Measurements from ENCODE around the gene TSEN34.

- TF ChIP-seq EZH2 (IDR thresholded peaks at IDR 0.05; ENCODE audit: low read length, missing control alignments): no peak
- TF ChIP-seq CTCF (conservative IDR thresholded peaks at IDR 0.05 in 1 of 2, IDR thresholded peaks at IDR 0.05 in 1 of 2; ENCODE audit: low read depth in 1 of 2, low read length in 2 of 2): no peak
Observed at GRCh38 chr19:54201172-54201701, 10.1 kb downstream of the TSEN34 start.

All from fibroblast of lung (primary cell).